Caco-2 (cell line): ENCODE data around the gene KRT73. TPM values are rescaled to one million over a fixed set of nuclear protein-coding genes. Genes with fewer than 3 reads are reported as not detected.

Experiments
- BruUV-seq: library from RNA; stranded (reverse); fragments of 400-500 nt; replicated peaks from 2 replicates; lab custom pipeline; 2021; lab: Mats Ljungman, UMichigan
- CTCF ChIA-PET: fragments of 300-600 bp; sonication (Branson Sonifier 250); formaldehyde crosslinking; loops from one replicate; lab custom pipeline; 2022; ENCODE audit warnings: antibody characterized with exemption; lab: Charles Lee
- POLR2A ChIA-PET: fragments of 300-600 bp; sonication (Branson Sonifier 250); formaldehyde crosslinking; loops from one replicate; lab custom pipeline; 2022; ENCODE audit warnings: antibody characterized with exemption; lab: Charles Lee
- DNase-seq, 2 experiments: peaks; one replicate each; pipeline versions ENCODE4 v3.0.0 to v3.0.0-alpha.2; 2020 to 2022
- H3K27me3 ChIP-seq: replicated peaks from 2 replicates; pipeline ENCODE4 v1.6.0; 2011; ENCODE audit warnings: low read length; ENCODE audit not compliant: control insufficient read depth, insufficient read depth
- H3K36me3 ChIP-seq: 2 replicates; pipeline ENCODE4 v1.5.1; 2011; ENCODE audit warnings: low read length; ENCODE audit not compliant: control insufficient read depth, insufficient read depth
- H3K4me1 ChIP-seq: fragments of 250-450 bp; sonication (Bioruptor Pico); 2 replicates; pipeline ENCODE4 v1.5.1; 2020; ENCODE audit warnings: mild to moderate bottlenecking
- H3K4me3 ChIP-seq: 2 replicates; pipeline ENCODE4 v1.5.1; 2011; ENCODE audit warnings: low read depth, mild to moderate bottlenecking, control low read depth, low read length
- H3K9me3 ChIP-seq: fragments of 250-450 bp; sonication (Bioruptor Pico); 2 replicates; pipeline ENCODE4 v1.5.1; 2020; ENCODE audit warnings: mild to moderate bottlenecking, moderate library complexity
- H3K27ac Mint-ChIP-seq: one replicate; pipeline ENCODE4 v1.8.0; 2022; ENCODE audit warnings: mixed read lengths; ENCODE audit not compliant: unreplicated experiment
- H3K27me3 Mint-ChIP-seq: one replicate; pipeline ENCODE4 v1.8.0; 2022; ENCODE audit warnings: mixed read lengths; ENCODE audit not compliant: insufficient read depth, unreplicated experiment
- H3K36me3 Mint-ChIP-seq: one replicate; pipeline ENCODE4 v1.8.0; 2022; ENCODE audit warnings: mild to moderate bottlenecking, mixed read lengths; ENCODE audit not compliant: insufficient read depth, unreplicated experiment
- H3K4me1 Mint-ChIP-seq: one replicate; pipeline ENCODE4 v1.8.0; 2022; ENCODE audit warnings: low read depth, mixed read lengths; ENCODE audit not compliant: unreplicated experiment
- H3K4me3 Mint-ChIP-seq: one replicate; pipeline ENCODE4 v1.8.0; 2022; ENCODE audit warnings: mild to moderate bottlenecking, moderate library complexity, mixed read lengths; ENCODE audit not compliant: unreplicated experiment
- H3K9me3 Mint-ChIP-seq: one replicate; pipeline ENCODE4 v1.8.0; 2022; ENCODE audit warnings: mixed read lengths; ENCODE audit not compliant: unreplicated experiment
- CTCF ChIP-seq, 2 experiments: fragments of 200-600 bp in 1 of 2; IDR thresholded peaks; 1 replicate in 1 of 2; 2 replicates in 1 of 2; pipeline versions ENCODE4 v1.5.1 to v1.8.0; 2011 to 2022; ENCODE audit warnings: antibody characterized with exemption in 1 of 2, control low read depth in 1 of 2, inconsistent platforms in 1 of 2, low read depth in 1 of 2, low read length in 1 of 2, mild to moderate bottlenecking in 1 of 2, moderate library complexity in 1 of 2; ENCODE audit not compliant: insufficient read depth in 1 of 2, severe bottlenecking in 1 of 2, unreplicated experiment in 1 of 2
- intact Hi-C: fragments of 100-400 bp; cut with micrococcal nuclease; formaldehyde crosslinking; loops from one replicate; pipeline ENCODE4 v1.10.0; 2022; ENCODE audit not compliant: unreplicated experiment
- total RNA-seq: library from RNA; stranded (reverse); gene quantifications from 2 replicates; pipeline ENCODE4 v1.2.3, GENCODE V29; 2022

The KRT73 gene
- total RNA-seq, 1 experiment from 2014 or later, result not detected

- Histone ChIP-seq H3K9me3 (no peaks in the 10 kb centered on the region), H3K27me3 (no peaks in the 10 kb centered on the region), H3K4me3 (no peak overlapping the region), H3K4me1 (peaks cover 11% of the 10 kb centered on the region; the same call in 1 of the 2 replicates), H3K36me3 (no peaks in the 10 kb centered on the region)
- no peaks in the 10 kb centered on the region for H3K27me3 Mint-ChIP-seq
- peak in 1 of 2 experiments; percentile 23 for DNase-seq
- H3K4me3 Mint-ChIP-seq, result no peak overlapping the region
- POLR2A ChIA-PET, result interaction anchor here (0.6 kb wide), 1 partner anchor 210 kb away, joined by 3 read pairs; no protein-coding TSS in a partner anchor
- H3K27ac Mint-ChIP-seq, result no peak overlapping the region
- TF ChIP-seq CTCF (IDR thresholded peaks at IDR 0.05; ENCODE audit: insufficient read depth in 1 of 2, low read depth in 1 of 2, low read length in 1 of 2, severe bottlenecking in 1 of 2, unreplicated experiment in 1 of 2), result no peak
- H3K9me3 Mint-ChIP-seq, result no peaks in the 10 kb centered on the region
- H3K36me3 Mint-ChIP-seq, result no peaks in the 10 kb centered on the region
- H3K4me1 Mint-ChIP-seq, result no peaks in the 10 kb centered on the region
- CTCF ChIA-PET, result interaction anchor here (0.6 to 1.7 kb wide), 5 partner anchors 285 to 305 kb away, joined by 3 to 7 read pairs (median 5); no protein-coding TSS in a partner anchor
- no TSS peak for BruUV-seq
- intact Hi-C loops, result loop anchor here (2.0 kb wide), 1 partner anchor 424 kb away; no protein-coding TSS in a partner anchor
Observed at GRCh38 chr12:52580496-52580895, 37.9 kb downstream of the KRT73 start.

- intact Hi-C loops, result loop anchor here (2.0 kb wide), 1 partner anchor 423 kb away; no protein-coding TSS in a partner anchor
- H3K36me3 ChIP-seq, result no peaks in the 10 kb centered on the region
- DNase-seq, result peak in 1 of 2 experiments; percentile 19
- H3K27me3 Mint-ChIP-seq, result no peaks in the 10 kb centered on the region
- H3K36me3 Mint-ChIP-seq, result no peaks in the 10 kb centered on the region
- BruUV-seq, result no TSS peak
- H3K27ac Mint-ChIP-seq, result no peak overlapping the region
- no peaks in the 10 kb centered on the region for H3K9me3 Mint-ChIP-seq
- ChIA-PET POLR2A (interaction anchor here (0.6 kb wide), 1 partner anchor 211 kb away, joined by 3 read pairs; no protein-coding TSS in a partner anchor), CTCF (interaction anchor here (0.6 to 1.7 kb wide), 4 partner anchors 286 to 300 kb away, joined by 5 to 7 read pairs (median 6); no protein-coding TSS in a partner anchor)
- H3K4me3 Mint-ChIP-seq, result no peak overlapping the region
- no peaks in the 10 kb centered on the region for H3K9me3 ChIP-seq
- H3K4me3 ChIP-seq, result no peak overlapping the region
- H3K4me1 Mint-ChIP-seq, result no peaks in the 10 kb centered on the region
- TF ChIP-seq CTCF (IDR thresholded peaks at IDR 0.05; ENCODE audit: insufficient read depth in 1 of 2, low read depth in 1 of 2, low read length in 1 of 2, severe bottlenecking in 1 of 2, unreplicated experiment in 1 of 2), result no peak
- H3K4me1 ChIP-seq, result peaks cover 11% of the 10 kb centered on the region; the same call in 1 of the 2 replicates
- no peaks in the 10 kb centered on the region for H3K27me3 ChIP-seq
Observed at GRCh38 chr12:52579468-52580465, 38.6 kb downstream of the KRT73 start.

GRCh38 chr12:52578469-52578868, 39.9 kb downstream of the KRT73 start:
- no peaks in the 10 kb centered on the region for H3K27me3 ChIP-seq
- Mint-ChIP-seq H3K27me3 (no peaks in the 10 kb centered on the region), H3K36me3 (no peaks in the 10 kb centered on the region), H3K9me3 (no peaks in the 10 kb centered on the region), H3K4me1 (no peaks in the 10 kb centered on the region), H3K27ac (no peak overlapping the region), H3K4me3 (no peak overlapping the region)
- POLR2A ChIA-PET, result no interaction called here
- intact Hi-C loops, result no loop called here
- H3K4me1 ChIP-seq, result peaks cover 8% of the 10 kb centered on the region; the same call in 1 of the 2 replicates
- DNase-seq, result no peak
- CTCF ChIA-PET, result interaction anchor here (0.6 to 1.0 kb wide), 3 partner anchors 206 to 916 kb away, joined by 5 to 6 read pairs (median 6); no protein-coding TSS in a partner anchor
- TF ChIP-seq CTCF (IDR thresholded peaks at IDR 0.05; ENCODE audit: insufficient read depth in 1 of 2, low read depth in 1 of 2, low read length in 1 of 2, severe bottlenecking in 1 of 2, unreplicated experiment in 1 of 2), result no peak
- H3K9me3 ChIP-seq, result no peaks in the 10 kb centered on the region
- BruUV-seq, result no TSS peak
- no peaks in the 10 kb centered on the region for H3K36me3 ChIP-seq
- no peak overlapping the region for H3K4me3 ChIP-seq
